K562 (cell line): ENCODE data around the gene GNB2. TPM values are rescaled to one million over a fixed set of nuclear protein-coding genes. Genes with fewer than 3 reads are reported as not detected.

Source experiments
- ATF1 ChIP-seq, 2 experiments: fragments of 450-650 bp in 1 of 2; IDR thresholded peaks; 2 replicates each; pipeline ENCODE4 v1.6.1; 2016; ENCODE audit warnings: missing compliant biosample characterization in 1 of 2, missing genetic modification characterization in 1 of 2
- DDX20 ChIP-seq: fragments of 450-650 bp; IDR thresholded peaks from 2 replicates; pipeline ENCODE4 v1.6.1; 2016; ENCODE audit warnings: missing genetic modification characterization, low read depth, mild to moderate bottlenecking, missing compliant biosample characterization, moderate library complexity
- HNRNPUL1 ChIP-seq: fragments of 200-400 bp; formaldehyde crosslinking; IDR thresholded peaks from 2 replicates; pipeline ENCODE4 v1.6.1; 2017; ENCODE audit warnings: low read length
- MYNN ChIP-seq, 2 experiments: sonication (generic); formaldehyde crosslinking in 1 of 2; IDR thresholded peaks; 2 replicates each; pipeline versions ENCODE4 v1.5.0 to v1.6.1; 2016 to 2020; ENCODE audit warnings: antibody characterized with exemption in 1 of 2, missing genetic modification reagents in 1 of 2
- NFATC3 ChIP-seq: fragments of 450-650 bp; IDR thresholded peaks from 2 replicates; pipeline ENCODE4 v1.6.1; 2017; ENCODE audit warnings: mild to moderate bottlenecking
- PRPF4 ChIP-seq: fragments of 200-400 bp; formaldehyde crosslinking; IDR thresholded peaks from one replicate; pipeline ENCODE4 v1.6.1; 2017; ENCODE audit warnings: low read length, low read depth, mild to moderate bottlenecking; ENCODE audit not compliant: insufficient read depth, poor library complexity, severe bottlenecking
- PTTG1 ChIP-seq: fragments of 450-650 bp; IDR thresholded peaks from 2 replicates; pipeline ENCODE4 v1.6.1; 2016; ENCODE audit warnings: low read depth, mild to moderate bottlenecking, missing genetic modification characterization, missing compliant biosample characterization
- SLC30A9 ChIP-seq: fragments of 250-450 bp; sonication (Bioruptor Pico); IDR thresholded peaks from 2 replicates; pipeline ENCODE4 v1.8.0; 2022; ENCODE audit warnings: mild to moderate bottlenecking, moderate library complexity
- SRSF3 ChIP-seq: fragments of 200-400 bp; formaldehyde crosslinking; IDR thresholded peaks from 2 replicates; pipeline ENCODE4 v1.6.1; 2016; ENCODE audit warnings: mild to moderate bottlenecking, low read length, moderate library complexity; ENCODE audit not compliant: insufficient read depth
- TAF7 ChIP-seq: fragments of 450-650 bp; IDR thresholded peaks from 2 replicates; pipeline ENCODE4 v1.6.1; 2016; ENCODE audit warnings: missing genetic modification characterization, missing compliant biosample characterization
- ZNF134 ChIP-seq: fragments of 250-450 bp; sonication (Bioruptor Pico); conservative IDR thresholded peaks from 2 replicates; pipeline ENCODE4 v1.4.0; 2020
- ZNF436 ChIP-seq: fragments of 250-450, 450-650 bp; sonication (Bioruptor Pico); formaldehyde crosslinking; IDR thresholded peaks from 2 replicates; pipeline ENCODE4 v1.7.0; 2020; ENCODE audit warnings: mild to moderate bottlenecking
- polyA plus RNA-seq, 8 experiments: library from polyadenylated mRNA; depleted of rRNA in 4 of 8; stranded (reverse) in 5 of 8; unstranded in 3 of 8; fragments of >200 nt; fragmentation: Nextera tagmentation in 2 of 8; fragmentation: Illumina TruSeq in 1 of 8; extraction: Ambion mirVana in 2 of 8; extraction: Trizol in 1 of 8; gene quantifications; 2 replicates each; pipeline versions ENCODE4 v1.2.1 to v1.2.3, GENCODE V29; 2011 to 2014; ENCODE audit warnings: inconsistent platforms in 1 of 8, missing spikeins in 1 of 8
- total RNA-seq, 7 experiments: library from RNA; depleted of rRNA in 6 of 7; stranded (reverse); fragments of >200 nt in 6 of 7; fragmentation: Illumina TruSeq in 2 of 7; extraction: Trizol in 2 of 7; gene quantifications; 2 replicates each; pipeline versions ENCODE4 v1.2.1 to v1.2.3, GENCODE V29; 2011 to 2021; ENCODE audit warnings: low replicate concordance in 1 of 7
- TF ChIP-seq, protein P1 (sequence below): IDR thresholded peaks from 3 replicates; pipeline ENCODE4 v1.6.1; 2011; ENCODE audit warnings: borderline replicate concordance, mild to moderate bottlenecking, moderate library complexity; ENCODE audit not compliant: insufficient read length; ENCODE audit errors: extremely low read depth
- TF ChIP-seq, protein P2 (sequence below): sonication (generic); formaldehyde crosslinking; IDR thresholded peaks from 2 replicates; pipeline ENCODE4 v1.8.1; 2023; ENCODE audit warnings: mild to moderate bottlenecking, missing genetic modification reagents
- TF ChIP-seq, protein P3 (sequence below): fragments of 200-800 bp; sonication (Bioruptor generic); IDR thresholded peaks from 2 replicates; pipeline ENCODE4 v1.6.1; 2017; ENCODE audit warnings: missing genetic modification characterization, missing compliant biosample characterization
- TF ChIP-seq, protein P4 (sequence below): sonication (generic); formaldehyde crosslinking; IDR thresholded peaks from 2 replicates; pipeline ENCODE4 v1.9.0; 2022; ENCODE audit warnings: mild to moderate bottlenecking, missing genetic modification reagents

Gene GNB2
- total and polyA plus RNA-seq, 9 of the 15 experiments (the other 6 are each of a cell fraction or from before 2014, with no cell fraction given): 0.65 to 320 (median 104) TPM

DNA sequence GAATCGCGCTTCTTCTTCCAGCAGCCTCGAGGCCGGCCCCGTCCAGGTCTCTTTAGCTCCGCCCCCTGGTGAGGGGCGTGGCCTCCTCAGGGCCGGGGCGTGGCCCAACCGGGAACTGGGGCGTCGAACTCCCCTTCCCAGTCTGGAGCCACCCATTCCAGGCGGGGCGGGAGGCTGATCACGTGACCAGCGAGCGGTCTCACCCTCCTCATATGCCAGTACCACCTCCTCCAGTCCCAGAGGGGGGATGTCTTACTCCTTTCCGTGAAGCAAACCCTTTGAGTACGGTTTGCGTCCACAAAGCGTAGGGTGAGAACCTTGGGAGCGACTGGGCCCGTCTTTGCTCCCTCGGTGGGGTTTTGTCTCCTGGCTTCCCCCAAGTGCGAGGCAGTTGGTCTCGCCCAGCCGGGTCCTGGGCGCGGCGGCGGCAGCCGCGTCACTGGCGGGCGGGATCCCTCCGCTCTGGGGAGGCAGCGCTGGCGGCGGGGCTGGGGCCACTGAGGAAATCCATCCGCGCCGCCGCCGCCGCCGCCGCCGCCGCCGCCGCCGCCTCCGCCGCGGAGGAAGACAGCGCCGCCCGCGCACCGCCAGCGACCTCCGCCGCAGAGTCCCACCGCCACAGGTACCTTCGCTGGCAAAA lies at the start of gene GNB2 (continued):
- TF ChIP-seq ZNF436: no peak
- TF ChIP-seq PTTG1 (tag): no peak
- no peak for TF ChIP-seq SRSF3
- TF ChIP-seq SLC30A9 (CRISPR knock-in tag): no peak
- TF ChIP-seq, protein P1, sequence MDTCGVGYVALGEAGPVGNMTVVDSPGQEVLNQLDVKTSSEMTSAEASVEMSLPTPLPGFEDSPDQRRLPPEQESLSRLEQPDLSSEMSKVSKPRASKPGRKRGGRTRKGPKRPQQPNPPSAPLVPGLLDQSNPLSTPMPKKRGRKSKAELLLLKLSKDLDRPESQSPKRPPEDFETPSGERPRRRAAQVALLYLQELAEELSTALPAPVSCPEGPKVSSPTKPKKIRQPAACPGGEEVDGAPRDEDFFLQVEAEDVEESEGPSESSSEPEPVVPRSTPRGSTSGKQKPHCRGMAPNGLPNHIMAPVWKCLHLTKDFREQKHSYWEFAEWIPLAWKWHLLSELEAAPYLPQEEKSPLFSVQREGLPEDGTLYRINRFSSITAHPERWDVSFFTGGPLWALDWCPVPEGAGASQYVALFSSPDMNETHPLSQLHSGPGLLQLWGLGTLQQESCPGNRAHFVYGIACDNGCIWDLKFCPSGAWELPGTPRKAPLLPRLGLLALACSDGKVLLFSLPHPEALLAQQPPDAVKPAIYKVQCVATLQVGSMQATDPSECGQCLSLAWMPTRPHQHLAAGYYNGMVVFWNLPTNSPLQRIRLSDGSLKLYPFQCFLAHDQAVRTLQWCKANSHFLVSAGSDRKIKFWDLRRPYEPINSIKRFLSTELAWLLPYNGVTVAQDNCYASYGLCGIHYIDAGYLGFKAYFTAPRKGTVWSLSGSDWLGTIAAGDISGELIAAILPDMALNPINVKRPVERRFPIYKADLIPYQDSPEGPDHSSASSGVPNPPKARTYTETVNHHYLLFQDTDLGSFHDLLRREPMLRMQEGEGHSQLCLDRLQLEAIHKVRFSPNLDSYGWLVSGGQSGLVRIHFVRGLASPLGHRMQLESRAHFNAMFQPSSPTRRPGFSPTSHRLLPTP: no peak
- TF ChIP-seq HNRNPUL1: no peak
- TF ChIP-seq, protein P2, sequence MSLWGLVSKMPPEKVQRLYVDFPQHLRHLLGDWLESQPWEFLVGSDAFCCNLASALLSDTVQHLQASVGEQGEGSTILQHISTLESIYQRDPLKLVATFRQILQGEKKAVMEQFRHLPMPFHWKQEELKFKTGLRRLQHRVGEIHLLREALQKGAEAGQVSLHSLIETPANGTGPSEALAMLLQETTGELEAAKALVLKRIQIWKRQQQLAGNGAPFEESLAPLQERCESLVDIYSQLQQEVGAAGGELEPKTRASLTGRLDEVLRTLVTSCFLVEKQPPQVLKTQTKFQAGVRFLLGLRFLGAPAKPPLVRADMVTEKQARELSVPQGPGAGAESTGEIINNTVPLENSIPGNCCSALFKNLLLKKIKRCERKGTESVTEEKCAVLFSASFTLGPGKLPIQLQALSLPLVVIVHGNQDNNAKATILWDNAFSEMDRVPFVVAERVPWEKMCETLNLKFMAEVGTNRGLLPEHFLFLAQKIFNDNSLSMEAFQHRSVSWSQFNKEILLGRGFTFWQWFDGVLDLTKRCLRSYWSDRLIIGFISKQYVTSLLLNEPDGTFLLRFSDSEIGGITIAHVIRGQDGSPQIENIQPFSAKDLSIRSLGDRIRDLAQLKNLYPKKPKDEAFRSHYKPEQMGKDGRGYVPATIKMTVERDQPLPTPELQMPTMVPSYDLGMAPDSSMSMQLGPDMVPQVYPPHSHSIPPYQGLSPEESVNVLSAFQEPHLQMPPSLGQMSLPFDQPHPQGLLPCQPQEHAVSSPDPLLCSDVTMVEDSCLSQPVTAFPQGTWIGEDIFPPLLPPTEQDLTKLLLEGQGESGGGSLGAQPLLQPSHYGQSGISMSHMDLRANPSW (CRISPR knock-in tag): no peak
- peak; percentile 78 for TF ChIP-seq ATF1 (CRISPR knock-in tag; IDR thresholded peaks at IDR 0.05)
- peak; percentile 95 for TF ChIP-seq ATF1 (tag; IDR thresholded peaks at IDR 0.05)
- TF ChIP-seq DDX20 (tag): no peak
- TF ChIP-seq, protein P3, sequence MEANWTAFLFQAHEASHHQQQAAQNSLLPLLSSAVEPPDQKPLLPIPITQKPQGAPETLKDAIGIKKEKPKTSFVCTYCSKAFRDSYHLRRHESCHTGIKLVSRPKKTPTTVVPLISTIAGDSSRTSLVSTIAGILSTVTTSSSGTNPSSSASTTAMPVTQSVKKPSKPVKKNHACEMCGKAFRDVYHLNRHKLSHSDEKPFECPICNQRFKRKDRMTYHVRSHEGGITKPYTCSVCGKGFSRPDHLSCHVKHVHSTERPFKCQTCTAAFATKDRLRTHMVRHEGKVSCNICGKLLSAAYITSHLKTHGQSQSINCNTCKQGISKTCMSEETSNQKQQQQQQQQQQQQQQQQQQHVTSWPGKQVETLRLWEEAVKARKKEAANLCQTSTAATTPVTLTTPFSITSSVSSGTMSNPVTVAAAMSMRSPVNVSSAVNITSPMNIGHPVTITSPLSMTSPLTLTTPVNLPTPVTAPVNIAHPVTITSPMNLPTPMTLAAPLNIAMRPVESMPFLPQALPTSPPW (CRISPR knock-in tag): peak; percentile 77
- TF ChIP-seq TAF7: peak; percentile 66; the same call in 1 of the 2 replicates
- peak; percentile 54; the same call in 1 of the 2 replicates for TF ChIP-seq MYNN (IDR thresholded peaks at IDR 0.05)
- TF ChIP-seq MYNN (CRISPR knock-in tag; IDR thresholded peaks at IDR 0.05): no peak
- TF ChIP-seq NFATC3: no peak
- TF ChIP-seq, protein P4, sequence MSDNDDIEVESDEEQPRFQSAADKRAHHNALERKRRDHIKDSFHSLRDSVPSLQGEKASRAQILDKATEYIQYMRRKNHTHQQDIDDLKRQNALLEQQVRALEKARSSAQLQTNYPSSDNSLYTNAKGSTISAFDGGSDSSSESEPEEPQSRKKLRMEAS (CRISPR knock-in tag): peak; percentile 68
- no peak for TF ChIP-seq PRPF4
- no peak for TF ChIP-seq ZNF134 (CRISPR knock-in tag)
